Keratinocyte (primary cell): ENCODE data around the gene BBS12. TPM values are rescaled to one million over a fixed set of nuclear protein-coding genes. Genes with fewer than 3 reads are reported as not detected.

ENCODE experiments used
- DNase-seq: peaks from one replicate; pipeline ENCODE4 v3.0.0-alpha.2; 2011; ENCODE audit warnings: low read depth, missing footprints, low spot score
- FAIRE-seq: peaks from 2 replicates; lab custom pipeline; 2011; peaks lifted over from hg19 to GRCh38; lab: Jason Lieb, UNC
- H2AFZ ChIP-seq: 2 replicates; pipeline ENCODE4 v1.6.0; 2012; ENCODE audit warnings: low read length, control low read depth, inconsistent platforms; ENCODE audit not compliant: control insufficient read depth
- H3K27ac ChIP-seq: 2 replicates; pipeline ENCODE4 v1.5.1; 2011; ENCODE audit warnings: low read length; ENCODE audit not compliant: control insufficient read depth, insufficient read depth
- H3K27me3 ChIP-seq: 3 replicates; pipeline ENCODE4 v1.6.0; 2011; ENCODE audit warnings: low read length; ENCODE audit not compliant: control insufficient read depth, insufficient read depth; ENCODE audit errors: extremely low read depth
- H3K36me3 ChIP-seq, 2 experiments: 2 replicates in 1 of 2; 3 replicates in 1 of 2; pipeline ENCODE4 v1.5.1; 2011; ENCODE audit warnings: low read length in 2 of 2, mild to moderate bottlenecking in 1 of 2; ENCODE audit not compliant: control insufficient read depth in 2 of 2, insufficient read depth in 2 of 2; ENCODE audit errors: extremely low read depth in 1 of 2
- H3K4me1 ChIP-seq: 3 replicates; pipeline ENCODE4 v1.5.1; 2011; ENCODE audit warnings: low read length; ENCODE audit not compliant: control insufficient read depth, insufficient read depth; ENCODE audit errors: extremely low read depth
- H3K4me2 ChIP-seq: 3 replicates; pipeline ENCODE4 v1.6.0; 2011; ENCODE audit warnings: low read depth, low read length; ENCODE audit not compliant: control insufficient read depth, insufficient read depth; ENCODE audit errors: extremely low read depth
- H3K4me3 ChIP-seq, 3 experiments: fragments of 200-600 bp in 1 of 3; sonication (generic) in 1 of 3; 2 replicates in 2 of 3; 3 replicates in 1 of 3; pipeline ENCODE4 v1.5.1; 2011 to 2016; ENCODE audit warnings: low read length in 3 of 3, mild to moderate bottlenecking in 3 of 3, control low read depth in 2 of 3, inconsistent platforms in 1 of 3, low read depth in 1 of 3, mixed read lengths in 1 of 3, mixed run types in 1 of 3, moderate library complexity in 1 of 3; ENCODE audit not compliant: control insufficient read depth in 2 of 3, insufficient read depth in 2 of 3; ENCODE audit errors: extremely low read depth in 1 of 3
- H3K79me2 ChIP-seq: 2 replicates; pipeline ENCODE4 v1.6.0; 2012; ENCODE audit warnings: low read length; ENCODE audit not compliant: control insufficient read depth, insufficient read depth
- H3K9ac ChIP-seq: 3 replicates; pipeline ENCODE4 v1.6.0; 2011; ENCODE audit warnings: low read length; ENCODE audit not compliant: control insufficient read depth, insufficient read depth; ENCODE audit errors: extremely low read depth
- H3K9me1 ChIP-seq: 3 replicates; pipeline ENCODE4 v1.6.0; 2011; ENCODE audit warnings: low read length; ENCODE audit not compliant: control insufficient read depth, insufficient read depth; ENCODE audit errors: extremely low read depth
- H3K9me3 ChIP-seq: 2 replicates; pipeline ENCODE4 v1.5.1; 2012; ENCODE audit warnings: low read depth, low read length; ENCODE audit not compliant: control insufficient read depth
- H4K20me1 ChIP-seq: 3 replicates; pipeline ENCODE4 v1.6.0; 2011; ENCODE audit warnings: low read length; ENCODE audit not compliant: control insufficient read depth, insufficient read depth; ENCODE audit errors: extremely low read depth
- EZH2 ChIP-seq: IDR thresholded peaks from one replicate; pipeline ENCODE4 v1.6.1; 2012; ENCODE audit warnings: inconsistent platforms, mild to moderate bottlenecking, low read length, moderate library complexity
- dilution Hi-C: fragments of 300-500 bp; cut with MboI; formaldehyde crosslinking; loops from one replicate; pipeline ENCODE4 v1.7.0; 2020; ENCODE audit warnings: low sequenced_read_pairs; ENCODE audit not compliant: extremely low pct_ligation_motif_present
- polyA plus RNA-seq, 5 experiments: library from polyadenylated mRNA; depleted of rRNA in 3 of 5; stranded (reverse) in 3 of 5; stranded (forward) in 1 of 5; unstranded in 1 of 5; fragments of >200 nt; gene quantifications; 1 replicate in 1 of 5; 2 replicates in 3 of 5; 3 replicates in 1 of 5; pipeline versions ENCODE4 v1.2.1 to v1.2.3, GENCODE V29; 2011 to 2012; ENCODE audit warnings: missing spikeins in 2 of 5, low read depth in 1 of 5, low replicate concordance in 1 of 5
- TF ChIP-seq, protein P1 (sequence below), 3 experiments: IDR thresholded peaks in 1 of 3; conservative IDR thresholded peaks in 1 of 3; optimal IDR thresholded peaks in 1 of 3; 2 replicates in 2 of 3; 3 replicates in 1 of 3; pipeline versions ENCODE3 to v1.5.1; 2011; ENCODE audit warnings: low read length in 3 of 3, mild to moderate bottlenecking in 3 of 3, moderate library complexity in 2 of 3, control low read depth in 1 of 3, inconsistent platforms in 1 of 3; ENCODE audit not compliant: insufficient read depth in 2 of 3; ENCODE audit errors: extremely low read depth in 1 of 3

The BBS12 gene
- polyA plus RNA-seq, 1 donor (not counting 4 experiments of a cell fraction or from before 2014, with no cell fraction given), result 2.5 TPM

- no peak overlapping the region for H2AFZ ChIP-seq
- H3K27me3 ChIP-seq, result no peaks in the 10 kb centered on the region
- no peak overlapping the region for H3K4me3 ChIP-seq
- no peak for TF ChIP-seq EZH2
- TF ChIP-seq, protein P1, sequence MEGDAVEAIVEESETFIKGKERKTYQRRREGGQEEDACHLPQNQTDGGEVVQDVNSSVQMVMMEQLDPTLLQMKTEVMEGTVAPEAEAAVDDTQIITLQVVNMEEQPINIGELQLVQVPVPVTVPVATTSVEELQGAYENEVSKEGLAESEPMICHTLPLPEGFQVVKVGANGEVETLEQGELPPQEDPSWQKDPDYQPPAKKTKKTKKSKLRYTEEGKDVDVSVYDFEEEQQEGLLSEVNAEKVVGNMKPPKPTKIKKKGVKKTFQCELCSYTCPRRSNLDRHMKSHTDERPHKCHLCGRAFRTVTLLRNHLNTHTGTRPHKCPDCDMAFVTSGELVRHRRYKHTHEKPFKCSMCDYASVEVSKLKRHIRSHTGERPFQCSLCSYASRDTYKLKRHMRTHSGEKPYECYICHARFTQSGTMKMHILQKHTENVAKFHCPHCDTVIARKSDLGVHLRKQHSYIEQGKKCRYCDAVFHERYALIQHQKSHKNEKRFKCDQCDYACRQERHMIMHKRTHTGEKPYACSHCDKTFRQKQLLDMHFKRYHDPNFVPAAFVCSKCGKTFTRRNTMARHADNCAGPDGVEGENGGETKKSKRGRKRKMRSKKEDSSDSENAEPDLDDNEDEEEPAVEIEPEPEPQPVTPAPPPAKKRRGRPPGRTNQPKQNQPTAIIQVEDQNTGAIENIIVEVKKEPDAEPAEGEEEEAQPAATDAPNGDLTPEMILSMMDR (optimal IDR thresholded peaks at IDR 0.05 in 1 of 3, IDR thresholded peaks at IDR 0.05 in 1 of 3, conservative IDR thresholded peaks at IDR 0.05 in 1 of 3; ENCODE audit: extremely low read depth in 1 of 3, insufficient read depth in 2 of 3, low read length in 3 of 3), result no peak
- FAIRE-seq (no peak), DNase-seq (no peak)
- peaks cover 0 to 11% of the 10 kb centered on the region in 2 experiments for H3K36me3 ChIP-seq
- H3K79me2 ChIP-seq, result no peaks in the 10 kb centered on the region
- dilution Hi-C loops, result no loop called here
- no peak overlapping the region for H3K4me2 ChIP-seq
- H4K20me1 ChIP-seq, result no peaks in the 10 kb centered on the region
- no peaks in the 10 kb centered on the region for H3K4me1 ChIP-seq
- H3K9me3 ChIP-seq, result no peaks in the 10 kb centered on the region
- no peak overlapping the region for H3K9ac ChIP-seq
- no peaks in the 10 kb centered on the region for H3K9me1 ChIP-seq
- H3K27ac ChIP-seq, result no peak overlapping the region
These were observed 23.3 kb upstream of the BBS12 start for GRCh38 chr4:122709236-122709635.

- TF ChIP-seq, protein P1 (optimal IDR thresholded peaks at IDR 0.05 in 1 of 3, IDR thresholded peaks at IDR 0.05 in 1 of 3, conservative IDR thresholded peaks at IDR 0.05 in 1 of 3; ENCODE audit: extremely low read depth in 1 of 3, insufficient read depth in 2 of 3, low read length in 3 of 3), result no peak
- no peak for TF ChIP-seq EZH2
- Histone ChIP-seq H3K4me2 (peak overlapping the region; percentile 25), H3K4me3 (no peak overlapping the region), H3K9me1 (no peaks in the 10 kb centered on the region), H2AFZ (peak overlapping the region; percentile 27), H4K20me1 (no peaks in the 10 kb centered on the region), H3K4me1 (no peaks in the 10 kb centered on the region), H3K36me3 (peaks cover 0 to 10% of the 10 kb centered on the region in 2 experiments), H3K79me2 (no peaks in the 10 kb centered on the region), H3K9me3 (no peaks in the 10 kb centered on the region), H3K27me3 (no peaks in the 10 kb centered on the region), H3K27ac (no peak overlapping the region), H3K9ac (no peak overlapping the region)
- FAIRE-seq (peak; percentile 82), DNase-seq (no peak)
- dilution Hi-C loops, result no loop called here
These were observed 21.8 kb upstream of the BBS12 start for GRCh38 chr4:122710434-122711308.
